Measurements from ENCODE around the gene ESM1. TPM values are rescaled to one million over a fixed set of nuclear protein-coding genes. Genes with fewer than 3 reads are reported as not detected.
"Not testable (repeated sequence)": the region's sequence is repeated elsewhere in the genome, so short reads cannot be mapped to it uniquely, and the experiment has no call there.

The ESM1 gene
- total RNA-seq, 1 donor from 2014 or later: 7.2 TPM

- no peak for DNase-seq (ENCODE audit: low read depth)
- no peaks in the 10 kb centered on the region for H3K36me3 ChIP-seq (ENCODE audit: control insufficient read depth, insufficient read depth, low read length)
- no peak for TF ChIP-seq CTCF (IDR thresholded peaks at IDR 0.05; ENCODE audit: insufficient read depth, low read length, poor library complexity, severe bottlenecking)
- no peaks in the 10 kb centered on the region for H3K27me3 ChIP-seq (ENCODE audit: control insufficient read depth, insufficient read depth, low read length)
- no peak overlapping the region for H3K4me3 ChIP-seq (ENCODE audit: low read depth, low read length)
These were observed 42.2 kb upstream of the ESM1 start for GRCh38 chr5:55027595-55027994.

- DNase-seq (ENCODE audit: low read depth): no peak
- TF ChIP-seq CTCF (IDR thresholded peaks at IDR 0.05; ENCODE audit: insufficient read depth, low read length, poor library complexity, severe bottlenecking): no peak
- Histone ChIP-seq H3K36me3 (ENCODE audit: control insufficient read depth, insufficient read depth, low read length) (no peaks in the 10 kb centered on the region), H3K27me3 (ENCODE audit: control insufficient read depth, insufficient read depth, low read length) (no peaks in the 10 kb centered on the region), H3K4me3 (ENCODE audit: low read depth, low read length) (no peak overlapping the region)
These were observed 37.1 kb upstream of the ESM1 start for GRCh38 chr5:55022450-55022849.

GRCh38 chr5:55021821-55022220 lies 36.4 kb upstream of the ESM1 start:
- no peak for TF ChIP-seq CTCF (IDR thresholded peaks at IDR 0.05; ENCODE audit: insufficient read depth, low read length, poor library complexity, severe bottlenecking)
- Histone ChIP-seq H3K36me3 (ENCODE audit: control insufficient read depth, insufficient read depth, low read length) (no peaks in the 10 kb centered on the region), H3K4me3 (ENCODE audit: low read depth, low read length) (no peak overlapping the region), H3K27me3 (ENCODE audit: control insufficient read depth, insufficient read depth, low read length) (no peaks in the 10 kb centered on the region)
- no peak for DNase-seq (ENCODE audit: low read depth)

GRCh38 chr5:55021410-55021809 lies 36.0 kb upstream of the ESM1 start:
- TF ChIP-seq CTCF (IDR thresholded peaks at IDR 0.05; ENCODE audit: insufficient read depth, low read length, poor library complexity, severe bottlenecking): no peak
- Histone ChIP-seq H3K4me3 (ENCODE audit: low read depth, low read length) (no peak overlapping the region), H3K27me3 (ENCODE audit: control insufficient read depth, insufficient read depth, low read length) (no peaks in the 10 kb centered on the region), H3K36me3 (ENCODE audit: control insufficient read depth, insufficient read depth, low read length) (no peaks in the 10 kb centered on the region)
- DNase-seq (ENCODE audit: low read depth): no peak

- not testable (repeated sequence) for H3K36me3 ChIP-seq (ENCODE audit: control insufficient read depth, insufficient read depth, low read length); H3K4me3 ChIP-seq (ENCODE audit: low read depth, low read length); H3K27me3 ChIP-seq (ENCODE audit: control insufficient read depth, insufficient read depth, low read length); DNase-seq (ENCODE audit: low read depth)
These were observed 24.8 kb upstream of the ESM1 start for GRCh38 chr5:55010149-55010548.

- no peaks in the 10 kb centered on the region for H3K36me3 ChIP-seq (ENCODE audit: control insufficient read depth, insufficient read depth, low read length)
- no peak for TF ChIP-seq CTCF (IDR thresholded peaks at IDR 0.05; ENCODE audit: insufficient read depth, low read length, poor library complexity, severe bottlenecking)
- no peak for DNase-seq (ENCODE audit: low read depth)
These were observed 19.3 kb upstream of the ESM1 start for GRCh38 chr5:55004729-55005128.

More at GRCh38 chr5:55004729-55005128, 19.3 kb upstream of the ESM1 start:
- Histone ChIP-seq H3K27me3 (ENCODE audit: control insufficient read depth, insufficient read depth, low read length) (no peaks in the 10 kb centered on the region), H3K4me3 (ENCODE audit: low read depth, low read length) (no peak overlapping the region)

Measured in kidney epithelial cell (primary cell).